ENCODE data around the gene LCTL.

DNA sequence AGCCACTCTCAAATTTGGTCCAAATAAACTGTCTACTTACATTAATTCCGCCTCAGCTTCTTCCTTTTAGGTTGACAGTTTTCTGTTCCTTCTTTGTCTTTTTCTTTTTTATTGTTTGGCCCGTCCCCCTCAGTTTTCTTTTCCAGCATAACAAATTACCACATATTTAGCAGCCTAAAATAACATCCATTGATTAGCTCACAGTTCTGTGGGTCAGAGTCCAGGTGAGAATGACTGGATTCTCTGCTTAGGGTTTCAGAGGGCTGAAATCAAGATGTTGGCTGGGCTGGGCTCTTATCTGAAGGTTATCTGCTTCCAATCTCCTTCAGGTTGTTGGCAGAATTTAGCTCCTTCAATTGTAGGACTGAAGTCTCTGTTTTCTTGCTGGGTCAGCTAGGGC is 24.6 kb upstream of the LCTL start:
- no peak for TF ChIP-seq NFIC (IDR thresholded peaks at IDR 0.05)
- TF ChIP-seq EGR1 (IDR thresholded peaks at IDR 0.05) = no peak
- TF ChIP-seq, protein P1, sequence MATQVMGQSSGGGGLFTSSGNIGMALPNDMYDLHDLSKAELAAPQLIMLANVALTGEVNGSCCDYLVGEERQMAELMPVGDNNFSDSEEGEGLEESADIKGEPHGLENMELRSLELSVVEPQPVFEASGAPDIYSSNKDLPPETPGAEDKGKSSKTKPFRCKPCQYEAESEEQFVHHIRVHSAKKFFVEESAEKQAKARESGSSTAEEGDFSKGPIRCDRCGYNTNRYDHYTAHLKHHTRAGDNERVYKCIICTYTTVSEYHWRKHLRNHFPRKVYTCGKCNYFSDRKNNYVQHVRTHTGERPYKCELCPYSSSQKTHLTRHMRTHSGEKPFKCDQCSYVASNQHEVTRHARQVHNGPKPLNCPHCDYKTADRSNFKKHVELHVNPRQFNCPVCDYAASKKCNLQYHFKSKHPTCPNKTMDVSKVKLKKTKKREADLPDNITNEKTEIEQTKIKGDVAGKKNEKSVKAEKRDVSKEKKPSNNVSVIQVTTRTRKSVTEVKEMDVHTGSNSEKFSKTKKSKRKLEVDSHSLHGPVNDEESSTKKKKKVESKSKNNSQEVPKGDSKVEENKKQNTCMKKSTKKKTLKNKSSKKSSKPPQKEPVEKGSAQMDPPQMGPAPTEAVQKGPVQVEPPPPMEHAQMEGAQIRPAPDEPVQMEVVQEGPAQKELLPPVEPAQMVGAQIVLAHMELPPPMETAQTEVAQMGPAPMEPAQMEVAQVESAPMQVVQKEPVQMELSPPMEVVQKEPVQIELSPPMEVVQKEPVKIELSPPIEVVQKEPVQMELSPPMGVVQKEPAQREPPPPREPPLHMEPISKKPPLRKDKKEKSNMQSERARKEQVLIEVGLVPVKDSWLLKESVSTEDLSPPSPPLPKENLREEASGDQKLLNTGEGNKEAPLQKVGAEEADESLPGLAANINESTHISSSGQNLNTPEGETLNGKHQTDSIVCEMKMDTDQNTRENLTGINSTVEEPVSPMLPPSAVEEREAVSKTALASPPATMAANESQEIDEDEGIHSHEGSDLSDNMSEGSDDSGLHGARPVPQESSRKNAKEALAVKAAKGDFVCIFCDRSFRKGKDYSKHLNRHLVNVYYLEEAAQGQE (IDR thresholded peaks at IDR 0.05; ENCODE audit: low read depth) = no peak
- TF ChIP-seq EP300 (IDR thresholded peaks at IDR 0.05; ENCODE audit: borderline replicate concordance) = no peak
- no peak for TF ChIP-seq TEAD4 (IDR thresholded peaks at IDR 0.05)
- TF ChIP-seq CEBPB (IDR thresholded peaks at IDR 0.05) = no peak
- TF ChIP-seq CREB1 (IDR thresholded peaks at IDR 0.05; ENCODE audit: low read depth) = no peak
- TF ChIP-seq RAD21 (IDR thresholded peaks at IDR 0.05; ENCODE audit: low read depth) = no peak
